ENCODE data around the gene TMEM119. TPM values are rescaled to one million over a fixed set of nuclear protein-coding genes. Genes with fewer than 3 reads are reported as not detected.

The TMEM119 gene
- total and polyA plus RNA-seq, 9 of the 15 experiments (the other 6 are each of a cell fraction or from before 2014, with no cell fraction given), result 0.18 TPM; not detected in 8

DNA sequence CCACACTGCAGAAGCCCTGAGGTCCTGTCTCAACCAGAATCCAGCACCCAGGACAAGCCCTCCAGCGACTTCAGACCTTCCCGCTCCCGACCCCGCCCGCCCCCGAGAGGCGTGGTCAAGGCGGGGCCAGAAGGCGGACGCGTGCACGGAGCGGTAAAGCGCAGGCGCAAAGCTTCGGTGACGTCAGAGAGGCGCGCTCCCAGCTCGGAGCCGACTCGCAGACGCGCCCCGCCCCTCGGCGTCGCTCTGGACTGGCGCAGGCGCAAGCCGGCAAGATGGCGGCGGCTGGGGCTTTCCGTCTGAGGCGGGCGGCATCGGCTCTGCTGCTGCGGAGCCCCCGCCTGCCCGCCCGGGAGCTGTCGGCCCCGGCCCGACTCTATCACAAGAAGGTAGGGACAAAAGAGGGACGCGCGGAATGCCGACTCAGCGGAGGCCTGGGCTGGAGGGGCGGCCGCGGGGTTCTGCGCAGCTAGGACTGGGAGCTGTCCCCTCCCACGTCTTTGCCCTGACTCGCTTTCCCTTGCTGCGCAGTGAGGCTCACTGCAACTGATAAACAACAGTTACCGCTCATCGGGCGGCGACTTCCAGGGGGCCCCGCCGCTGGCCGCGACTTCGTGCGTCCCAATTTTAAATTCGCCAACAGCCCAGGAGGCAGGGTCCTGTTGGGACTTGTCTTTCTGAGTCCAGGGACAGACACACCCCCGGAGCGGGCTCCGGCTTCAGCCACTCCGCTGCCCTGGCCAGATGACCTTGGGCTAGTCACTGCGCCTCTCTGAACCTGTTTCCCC, 35.3 kb downstream of the TMEM119 start, which contains the start of gene ISCU (continued):
- peak; percentile 64 for TF ChIP-seq POLR2H (tag; IDR thresholded peaks at IDR 0.05; ENCODE audit: low read depth)
- TF ChIP-seq KLF13 (tag; IDR thresholded peaks at IDR 0.05; ENCODE audit: borderline replicate concordance, low read depth), result peak; percentile 30; the same call in 1 of the 2 replicates
- TF ChIP-seq HDAC2 (IDR thresholded peaks at IDR 0.05), result 0 out of 2 replicates have a peak, but pooled peaks have one; percentile 20
- TF ChIP-seq ZNF778 (CRISPR knock-in tag; IDR thresholded peaks at IDR 0.05), result no peak
- no peak for TF ChIP-seq BRCA1 (IDR thresholded peaks at IDR 0.05)
- TF ChIP-seq BRCA1 (CRISPR knock-in tag; IDR thresholded peaks at IDR 0.05), result no peak
- TF ChIP-seq TAF1 (IDR thresholded peaks at IDR 0.05; ENCODE audit: control insufficient read depth, extremely low read depth, insufficient read depth, low read length, severe bottlenecking), result peak; percentile 77
- no peak for TF ChIP-seq TCF7 (IDR thresholded peaks at IDR 0.05; ENCODE audit: borderline replicate concordance)
- TF ChIP-seq TCF3 (CRISPR knock-in tag; IDR thresholded peaks at IDR 0.05), result 0 out of 2 replicates have a peak, but pooled peaks have one; percentile 12
- TF ChIP-seq, protein P1, sequence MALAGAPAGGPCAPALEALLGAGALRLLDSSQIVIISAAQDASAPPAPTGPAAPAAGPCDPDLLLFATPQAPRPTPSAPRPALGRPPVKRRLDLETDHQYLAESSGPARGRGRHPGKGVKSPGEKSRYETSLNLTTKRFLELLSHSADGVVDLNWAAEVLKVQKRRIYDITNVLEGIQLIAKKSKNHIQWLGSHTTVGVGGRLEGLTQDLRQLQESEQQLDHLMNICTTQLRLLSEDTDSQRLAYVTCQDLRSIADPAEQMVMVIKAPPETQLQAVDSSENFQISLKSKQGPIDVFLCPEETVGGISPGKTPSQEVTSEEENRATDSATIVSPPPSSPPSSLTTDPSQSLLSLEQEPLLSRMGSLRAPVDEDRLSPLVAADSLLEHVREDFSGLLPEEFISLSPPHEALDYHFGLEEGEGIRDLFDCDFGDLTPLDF (CRISPR knock-in tag; IDR thresholded peaks at IDR 0.05), result peak; percentile 67
- no peak for TF ChIP-seq EZH2 (IDR thresholded peaks at IDR 0.05; ENCODE audit: borderline replicate concordance, low read depth, low read length)
- TF ChIP-seq, protein P2, sequence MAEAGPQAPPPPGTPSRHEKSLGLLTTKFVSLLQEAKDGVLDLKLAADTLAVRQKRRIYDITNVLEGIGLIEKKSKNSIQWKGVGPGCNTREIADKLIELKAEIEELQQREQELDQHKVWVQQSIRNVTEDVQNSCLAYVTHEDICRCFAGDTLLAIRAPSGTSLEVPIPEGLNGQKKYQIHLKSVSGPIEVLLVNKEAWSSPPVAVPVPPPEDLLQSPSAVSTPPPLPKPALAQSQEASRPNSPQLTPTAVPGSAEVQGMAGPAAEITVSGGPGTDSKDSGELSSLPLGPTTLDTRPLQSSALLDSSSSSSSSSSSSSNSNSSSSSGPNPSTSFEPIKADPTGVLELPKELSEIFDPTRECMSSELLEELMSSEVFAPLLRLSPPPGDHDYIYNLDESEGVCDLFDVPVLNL (CRISPR knock-in tag; IDR thresholded peaks at IDR 0.05; ENCODE audit: low read depth), result peak; percentile 93
- TF ChIP-seq, protein P3, sequence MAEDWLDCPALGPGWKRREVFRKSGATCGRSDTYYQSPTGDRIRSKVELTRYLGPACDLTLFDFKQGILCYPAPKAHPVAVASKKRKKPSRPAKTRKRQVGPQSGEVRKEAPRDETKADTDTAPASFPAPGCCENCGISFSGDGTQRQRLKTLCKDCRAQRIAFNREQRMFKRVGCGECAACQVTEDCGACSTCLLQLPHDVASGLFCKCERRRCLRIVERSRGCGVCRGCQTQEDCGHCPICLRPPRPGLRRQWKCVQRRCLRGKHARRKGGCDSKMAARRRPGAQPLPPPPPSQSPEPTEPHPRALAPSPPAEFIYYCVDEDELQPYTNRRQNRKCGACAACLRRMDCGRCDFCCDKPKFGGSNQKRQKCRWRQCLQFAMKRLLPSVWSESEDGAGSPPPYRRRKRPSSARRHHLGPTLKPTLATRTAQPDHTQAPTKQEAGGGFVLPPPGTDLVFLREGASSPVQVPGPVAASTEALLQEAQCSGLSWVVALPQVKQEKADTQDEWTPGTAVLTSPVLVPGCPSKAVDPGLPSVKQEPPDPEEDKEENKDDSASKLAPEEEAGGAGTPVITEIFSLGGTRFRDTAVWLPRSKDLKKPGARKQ (CRISPR knock-in tag; IDR thresholded peaks at IDR 0.05), result no peak
- TF ChIP-seq MEIS2 (IDR thresholded peaks at IDR 0.05; ENCODE audit: partially characterized antibody), result peak; percentile 74
- peak; percentile 93 for TF ChIP-seq RBBP5 (IDR thresholded peaks at IDR 0.05; ENCODE audit: borderline replicate concordance, insufficient read depth, low read length, poor library complexity, severe bottlenecking)
- TF ChIP-seq NONO (IDR thresholded peaks at IDR 0.05; ENCODE audit: low read depth in 2 of 2, low read length in 1 of 2), result peak; percentile 67 to 71; a peak in 2 of 4 replicates
- TF ChIP-seq NFYB (IDR thresholded peaks at IDR 0.05; ENCODE audit: extremely low read depth, insufficient read length), result no peak
- 0 out of 2 replicates have a peak, but pooled peaks have one; percentile 5 for TF ChIP-seq NCOA1 (IDR thresholded peaks at IDR 0.05; ENCODE audit: low read depth)
- peak; percentile 97 for TF ChIP-seq SIN3B (IDR thresholded peaks at IDR 0.05; ENCODE audit: low read depth)
- TF ChIP-seq CREM (IDR thresholded peaks at IDR 0.05; ENCODE audit: low read depth), result peak; percentile 99
- TF ChIP-seq, protein P4, sequence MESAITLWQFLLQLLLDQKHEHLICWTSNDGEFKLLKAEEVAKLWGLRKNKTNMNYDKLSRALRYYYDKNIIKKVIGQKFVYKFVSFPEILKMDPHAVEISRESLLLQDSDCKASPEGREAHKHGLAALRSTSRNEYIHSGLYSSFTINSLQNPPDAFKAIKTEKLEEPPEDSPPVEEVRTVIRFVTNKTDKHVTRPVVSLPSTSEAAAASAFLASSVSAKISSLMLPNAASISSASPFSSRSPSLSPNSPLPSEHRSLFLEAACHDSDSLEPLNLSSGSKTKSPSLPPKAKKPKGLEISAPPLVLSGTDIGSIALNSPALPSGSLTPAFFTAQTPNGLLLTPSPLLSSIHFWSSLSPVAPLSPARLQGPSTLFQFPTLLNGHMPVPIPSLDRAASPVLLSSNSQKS (CRISPR knock-in tag; IDR thresholded peaks at IDR 0.05), result no peak
- TF ChIP-seq, protein P5, sequence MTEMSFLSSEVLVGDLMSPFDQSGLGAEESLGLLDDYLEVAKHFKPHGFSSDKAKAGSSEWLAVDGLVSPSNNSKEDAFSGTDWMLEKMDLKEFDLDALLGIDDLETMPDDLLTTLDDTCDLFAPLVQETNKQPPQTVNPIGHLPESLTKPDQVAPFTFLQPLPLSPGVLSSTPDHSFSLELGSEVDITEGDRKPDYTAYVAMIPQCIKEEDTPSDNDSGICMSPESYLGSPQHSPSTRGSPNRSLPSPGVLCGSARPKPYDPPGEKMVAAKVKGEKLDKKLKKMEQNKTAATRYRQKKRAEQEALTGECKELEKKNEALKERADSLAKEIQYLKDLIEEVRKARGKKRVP (CRISPR knock-in tag; IDR thresholded peaks at IDR 0.05), result no peak
